Articular chondrocyte of knee joint (primary cell): Measurements from ENCODE around the gene MCF2L2. TPM values are rescaled to one million over a fixed set of nuclear protein-coding genes. Genes with fewer than 3 reads are reported as not detected.

Experiments
- small RNA-seq: library from RNA; depleted of rRNA; stranded (forward); fragments of <200 nt; gene quantifications from one replicate; pipeline ENCODE3, GENCODE V24; 2012
- total RNA-seq: library from RNA; depleted of rRNA; stranded (reverse); fragments of >200 nt; gene quantifications from 2 replicates; pipeline ENCODE4 v1.2.3, GENCODE V29; 2012

Gene MCF2L2
- 0.65 and 1.0 TPM in 2 replicates for total RNA-seq

DNA sequence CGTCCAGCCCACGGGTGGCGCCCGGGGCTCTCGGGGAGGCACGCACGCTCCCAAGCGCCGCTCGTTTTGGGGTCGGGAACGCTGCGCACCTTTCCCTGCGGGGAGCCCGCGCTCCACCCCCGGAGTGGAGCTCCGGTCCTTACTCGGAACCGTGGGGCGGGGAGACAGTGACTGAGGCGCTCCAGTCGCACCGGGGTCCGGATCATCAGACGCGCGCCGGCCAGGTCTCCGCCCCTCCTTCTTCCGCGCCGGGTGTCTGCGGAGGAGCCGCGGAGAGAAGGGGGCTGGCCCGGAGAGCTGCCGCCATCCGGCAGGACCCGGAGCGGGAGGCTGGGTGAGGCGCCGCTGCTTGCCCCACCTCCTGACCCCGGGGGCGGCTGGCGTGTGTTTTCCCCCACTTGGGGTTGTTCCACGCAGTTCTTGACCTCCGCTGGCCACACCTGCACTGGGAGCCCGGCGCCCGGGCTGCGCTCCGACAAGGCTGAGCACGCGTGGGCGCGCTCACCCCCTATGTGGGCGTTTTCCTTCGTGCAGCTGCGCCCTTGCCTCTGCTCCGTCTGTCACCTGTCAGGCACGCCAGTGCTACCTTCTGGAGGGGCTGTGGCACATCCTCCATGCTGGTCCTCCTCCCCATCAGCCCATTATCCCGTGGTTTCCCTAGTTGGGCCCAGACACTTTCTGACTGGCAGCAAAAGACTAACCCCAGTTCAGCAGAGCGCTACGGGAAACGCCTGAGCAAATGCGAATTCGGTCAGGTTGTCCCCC lies at the start of gene MCF2L2:
Gene MCF2L2 (minus strand): TSS at position 173 of the 765 bp plus-strand sequence. CDS start 642 bp downstream, outside the sequence.

DNA sequence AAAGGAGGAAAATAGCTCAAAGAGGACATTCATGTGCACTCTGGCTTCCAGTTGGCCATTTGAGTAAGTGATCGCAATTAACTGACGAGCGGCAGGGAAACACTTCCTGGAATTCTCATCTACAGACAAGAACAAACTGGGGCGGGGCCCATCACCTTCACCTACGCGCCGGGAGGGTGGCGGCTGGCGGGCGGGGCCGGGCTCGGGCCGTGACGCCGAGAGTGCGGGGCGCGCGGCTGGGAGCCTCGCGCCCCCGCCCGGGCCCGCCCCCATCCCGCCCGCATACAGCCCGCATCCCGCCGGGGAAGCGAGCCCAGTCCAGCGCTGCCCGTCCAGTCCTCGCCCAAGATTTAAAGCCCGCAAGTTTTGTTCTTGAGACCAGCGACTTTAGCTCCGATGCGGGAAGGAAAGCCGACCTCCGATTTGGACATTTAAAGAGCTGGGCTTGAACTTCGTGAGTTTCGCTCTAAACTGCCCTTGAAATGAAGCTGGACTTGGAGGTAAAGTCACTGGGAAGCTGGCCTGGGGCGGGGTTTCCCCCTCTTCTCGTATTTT lies 175.4 kb downstream of the MCF2L2 start, which contains the start of gene B3GNT5:
Gene B3GNT5 (plus strand): TSS at position 281 of the 555 bp plus-strand sequence. CDS start 16,546 bp downstream, outside the sequence.

Small RNAs within 50 kb of the gene (small RNA-seq; reads per million reads assigned to genes)
- gene RF00092 = not detected
- gene RF00394 = not detected
- gene RF01241 = not detected
- not detected for gene RNA5SP151
- 2.2 reads per million, percentile 75 among the genes with 10 or more reads in this experiment for gene SNORA63D

Other genes starting within 250 kb of the MCF2L2 start
- 1.7 and 3.5 TPM in 2 replicates for gene B3GNT5, start 175.4 kb downstream of the MCF2L2 start, total RNA-seq
- under 0.01 TPM in 1 of 2 replicates, not detected in the other for gene KLHL6, start 127.1 kb upstream of the MCF2L2 start, total RNA-seq
- gene KLHL24, start 207.0 kb upstream of the MCF2L2 start, total RNA-seq = 71.1 and 79.6 TPM in 2 replicates